Kidney glomerular epithelial cell (primary cell): ENCODE data around the gene SLC23A1.
"Not testable (repeated sequence)": the region's sequence is repeated elsewhere in the genome, so short reads cannot be mapped to it uniquely, and the experiment has no call there.

ENCODE experiments used
- DNase-seq: peaks from one replicate; lab custom pipeline; 2025; lab: John Stamatoyannopoulos, UW

The SLC23A1 gene

DNA sequence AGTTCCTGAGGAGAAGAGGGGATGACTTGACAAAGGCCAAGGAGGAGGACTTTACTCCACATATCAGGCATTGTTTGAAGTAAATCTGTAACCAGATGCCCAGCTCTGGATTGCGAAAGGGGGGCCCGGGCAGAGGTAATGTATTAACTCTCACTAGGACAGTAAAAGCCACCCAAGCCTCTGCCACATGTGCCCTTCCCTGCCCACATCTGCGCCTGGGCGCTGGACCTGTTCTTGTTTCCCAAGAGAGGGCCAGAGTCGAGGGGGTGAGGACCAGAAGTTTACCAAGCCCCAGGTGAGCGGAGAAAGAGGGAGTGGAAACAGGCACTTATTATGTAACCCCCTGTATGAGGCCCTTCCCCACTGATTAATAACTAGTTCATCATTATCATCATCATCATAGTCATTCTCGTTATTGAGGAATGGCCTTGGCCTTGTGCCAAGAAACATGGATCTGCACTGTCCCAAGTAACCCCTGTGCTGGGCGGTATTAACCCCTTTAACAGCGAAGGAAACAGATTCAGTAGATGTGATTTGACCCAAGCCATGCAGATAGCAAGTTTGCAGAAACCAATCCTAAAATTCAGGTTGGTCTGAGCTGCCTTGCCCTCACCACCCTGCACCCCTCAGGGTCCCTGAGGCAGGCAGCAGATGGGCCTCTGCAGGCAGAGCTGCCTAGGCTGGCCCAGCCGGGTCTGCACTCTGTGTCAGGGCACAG lies at the start of gene SLC23A1:
SLC23A1 (minus strand) TSS at position 23 of the 718 bp plus-strand sequence. CDS start 44 bp downstream, outside the sequence.
- peak; percentile 43 for DNase-seq

DNA sequence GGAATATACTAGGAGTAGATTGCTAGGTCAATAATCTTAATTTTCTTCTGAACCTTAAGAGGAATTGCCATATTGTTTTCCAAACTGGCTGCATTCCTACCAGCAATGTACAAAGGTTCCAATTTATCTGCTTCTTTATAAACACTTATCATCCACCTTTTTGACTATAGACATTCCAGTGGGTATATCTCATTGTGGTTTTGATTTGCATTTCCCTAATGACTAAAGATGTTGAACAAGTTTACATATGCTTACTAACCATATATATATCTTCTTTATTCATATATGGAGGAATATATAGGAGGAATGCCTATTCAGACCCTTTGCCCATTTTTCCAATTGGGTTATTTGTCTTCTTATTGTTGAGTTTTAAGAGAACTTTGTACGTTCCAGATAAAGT lies 48.6 kb upstream of the SLC23A1 start:
- no peak for DNase-seq

DNA sequence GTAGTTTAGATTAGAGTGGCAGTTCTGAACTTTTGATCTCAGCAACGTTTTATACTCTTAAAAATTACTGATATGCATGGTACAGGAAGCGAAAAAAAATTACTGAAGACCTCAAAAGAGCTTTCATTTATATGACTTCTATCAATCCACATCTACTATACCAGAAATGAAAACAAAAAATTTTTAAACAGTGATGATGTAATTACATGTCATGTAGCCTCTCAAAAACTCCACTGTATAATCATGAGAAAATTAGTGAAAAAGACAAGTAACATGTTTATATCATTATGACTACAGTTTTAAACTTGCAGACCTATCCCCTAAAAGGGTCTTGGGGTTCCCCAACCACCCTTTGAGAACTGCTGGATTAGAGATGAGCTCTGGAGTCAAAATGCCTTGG lies 46.9 kb upstream of the SLC23A1 start:
- DNase-seq: no peak

DNA sequence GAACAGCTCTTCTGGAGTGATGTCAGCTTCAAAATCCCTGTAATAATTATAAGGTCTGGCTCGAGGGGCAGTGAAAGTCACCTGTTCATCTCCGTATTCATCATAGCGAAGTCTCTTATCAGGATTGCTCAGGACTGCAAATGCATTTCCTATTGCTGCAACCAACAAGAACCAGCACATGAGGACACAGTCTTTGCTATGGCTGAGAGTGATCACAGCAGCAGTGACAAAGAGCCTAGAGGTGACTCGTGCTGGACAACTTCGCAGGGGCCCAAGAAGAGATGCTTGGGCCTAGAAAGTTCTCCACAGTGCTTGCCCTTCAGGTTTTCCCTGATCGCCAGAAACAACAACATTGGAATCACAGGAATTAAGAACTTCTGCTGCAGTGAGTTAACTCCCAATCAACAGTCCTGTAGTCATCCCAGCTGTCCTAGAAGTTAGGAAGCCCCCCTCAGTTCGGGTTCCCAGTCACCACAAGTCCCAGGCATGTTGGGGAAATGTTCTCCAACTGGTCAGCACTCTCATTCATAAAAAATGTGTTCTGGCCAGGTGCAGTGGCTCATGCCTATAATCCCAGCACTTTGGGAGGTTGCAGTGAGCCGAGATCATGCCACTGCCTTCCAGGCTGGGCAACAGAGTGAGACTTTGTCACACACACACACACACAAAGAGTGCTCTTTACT lies 43.2 kb upstream of the SLC23A1 start:
- DNase-seq: no peak

DNA sequence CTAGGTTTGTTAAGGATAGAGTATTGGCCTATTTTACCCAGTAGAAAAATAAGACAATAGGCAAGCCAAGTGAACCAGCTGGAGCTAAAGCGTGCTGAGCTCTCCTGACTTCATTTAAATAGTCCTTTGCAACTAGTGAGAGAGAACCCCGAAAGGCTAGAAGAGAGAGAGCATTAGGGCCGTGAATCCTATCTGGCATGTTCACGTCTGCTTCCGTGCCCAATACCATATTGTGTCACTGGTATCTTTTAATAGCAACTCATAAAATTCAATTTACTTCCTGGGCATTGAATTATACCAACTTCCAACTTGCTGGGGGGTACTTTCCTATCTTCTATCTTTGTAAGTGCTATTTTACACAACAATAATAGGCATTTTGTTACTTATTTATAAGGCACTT lies 42.4 kb upstream of the SLC23A1 start:
- DNase-seq: no peak

DNA sequence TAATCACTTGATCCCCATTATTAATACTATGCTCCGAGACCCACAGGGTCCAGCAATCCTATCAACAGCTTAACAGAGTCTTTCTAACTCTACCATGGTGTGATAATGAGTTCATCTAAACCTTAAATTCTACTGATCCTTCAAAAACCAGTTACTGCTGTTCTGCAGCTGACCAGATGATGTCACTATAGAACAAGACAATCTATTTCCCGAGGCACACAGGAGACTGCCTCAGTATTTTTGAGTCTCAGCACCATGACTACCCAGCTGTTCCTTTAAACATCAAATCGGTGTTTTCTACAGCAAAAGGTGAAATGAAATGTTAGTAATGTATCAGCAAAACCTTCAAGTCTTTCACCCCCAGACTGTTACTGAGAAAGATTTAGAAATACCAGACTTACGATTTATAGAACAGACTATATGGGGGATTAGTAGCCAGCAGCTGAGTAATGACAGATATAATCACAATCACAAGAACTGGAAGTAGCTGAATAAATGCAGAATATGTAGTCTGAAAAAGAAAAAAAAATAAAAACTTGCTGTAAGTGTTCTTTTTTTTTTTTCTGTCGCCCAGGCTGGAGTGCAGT lies 39.3 kb upstream of the SLC23A1 start:
- peak; percentile 64 for DNase-seq

DNA sequence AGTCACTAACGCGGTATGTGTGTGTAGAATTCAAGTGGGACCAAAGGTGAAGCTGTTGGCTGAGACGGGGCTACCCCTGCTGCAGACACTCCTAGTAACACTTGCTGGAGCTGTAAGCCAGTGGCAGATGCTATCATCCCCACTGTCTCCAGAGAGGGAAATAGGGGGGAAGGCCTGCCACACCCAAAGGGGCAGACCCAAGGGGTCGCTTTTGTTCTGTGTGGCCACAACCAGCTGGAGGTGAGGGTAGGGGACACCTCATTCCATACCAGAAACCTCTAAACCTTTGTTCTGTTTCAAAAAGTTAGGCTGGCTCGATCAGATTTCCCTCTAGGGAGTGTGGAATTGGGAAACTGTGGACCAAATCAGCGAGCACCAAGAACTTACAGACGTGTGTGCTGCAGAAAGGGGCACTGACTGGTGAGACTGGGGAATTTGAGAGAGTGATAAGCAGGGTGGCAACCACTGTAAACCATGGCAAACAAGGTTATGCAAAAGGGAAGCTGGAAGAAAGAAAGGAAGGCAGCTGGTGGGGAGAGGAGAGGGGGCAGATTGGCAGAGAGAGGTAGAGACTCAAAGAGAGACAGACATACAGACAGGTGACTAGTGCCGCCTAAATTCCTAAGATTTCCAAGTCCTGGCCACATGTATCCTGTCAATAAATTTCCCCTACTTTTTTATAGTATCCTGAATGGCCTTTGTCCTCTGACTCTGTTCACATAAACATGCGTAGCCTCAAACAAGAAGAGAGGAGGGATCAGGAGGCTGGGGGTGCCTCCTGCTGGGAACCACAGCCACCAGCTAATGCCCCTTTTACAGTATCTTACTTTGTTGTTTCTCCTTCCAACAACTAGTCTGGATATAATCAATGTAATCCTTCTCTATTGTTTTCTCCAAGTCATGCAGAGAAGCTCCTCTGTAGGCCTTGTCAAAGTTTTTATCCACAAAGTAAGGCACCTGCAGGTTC lies 36.4 kb upstream of the SLC23A1 start:
- DNase-seq: no peak

DNA sequence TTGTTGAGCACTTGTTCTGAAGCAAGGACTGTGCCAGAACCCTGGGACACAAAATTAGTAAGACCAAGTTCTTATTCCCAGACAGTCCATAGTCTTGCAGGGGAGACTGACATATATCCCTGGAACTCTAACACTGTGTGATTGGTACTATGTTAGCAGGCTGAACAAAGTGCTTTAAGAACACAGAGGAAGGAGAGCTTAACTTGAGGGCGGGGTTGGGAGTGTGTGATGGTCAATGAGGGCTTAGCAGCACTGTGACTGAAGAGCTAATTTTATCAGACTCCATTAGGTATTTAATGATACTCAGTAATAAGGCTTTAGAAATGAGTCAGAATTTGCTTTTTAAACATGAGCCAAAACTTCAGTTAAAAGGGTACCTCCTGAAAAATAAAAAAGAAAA lies 35.7 kb upstream of the SLC23A1 start:
- no peak for DNase-seq

DNA sequence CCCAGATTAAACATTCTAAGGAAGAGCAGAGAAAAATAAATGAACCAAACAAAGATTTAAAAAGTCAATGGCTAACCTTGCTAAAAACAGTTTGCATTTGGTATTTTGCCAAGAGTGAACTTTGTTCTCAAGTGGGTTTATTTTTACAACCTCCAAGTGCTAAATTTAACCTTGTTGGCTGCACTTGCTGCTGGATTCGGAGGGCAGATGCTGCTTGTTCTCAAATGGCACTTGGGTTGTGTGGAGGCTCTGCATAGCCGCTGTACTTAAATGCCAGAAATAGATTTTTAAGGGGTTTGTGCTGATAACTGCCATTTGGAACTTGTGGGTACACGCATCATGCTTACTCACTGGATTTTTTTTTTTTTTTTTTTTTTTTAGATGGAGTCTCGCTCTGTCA lies 34.1 kb upstream of the SLC23A1 start:
- peak; percentile 11 for DNase-seq

DNA sequence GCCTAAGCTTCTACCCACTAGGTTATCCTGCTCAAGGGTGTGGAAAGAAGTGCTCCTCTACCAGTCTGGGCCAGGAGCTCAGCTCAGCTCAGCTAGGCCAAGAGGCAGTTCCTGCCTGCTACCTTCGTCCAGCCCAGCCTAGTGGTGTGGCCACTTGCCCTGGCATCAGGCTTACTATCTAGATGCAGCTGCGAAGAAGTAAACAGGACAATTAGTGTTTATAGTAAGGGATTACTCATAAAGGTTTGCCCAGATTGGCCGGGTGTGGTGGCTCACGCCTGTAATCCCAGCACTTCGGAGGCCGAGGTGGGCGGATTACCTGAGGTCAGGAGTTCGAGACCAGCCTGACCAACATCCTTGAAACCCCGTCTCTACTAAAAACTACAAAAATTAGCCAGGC lies 33.6 kb upstream of the SLC23A1 start:
- no peak for DNase-seq

DNA sequence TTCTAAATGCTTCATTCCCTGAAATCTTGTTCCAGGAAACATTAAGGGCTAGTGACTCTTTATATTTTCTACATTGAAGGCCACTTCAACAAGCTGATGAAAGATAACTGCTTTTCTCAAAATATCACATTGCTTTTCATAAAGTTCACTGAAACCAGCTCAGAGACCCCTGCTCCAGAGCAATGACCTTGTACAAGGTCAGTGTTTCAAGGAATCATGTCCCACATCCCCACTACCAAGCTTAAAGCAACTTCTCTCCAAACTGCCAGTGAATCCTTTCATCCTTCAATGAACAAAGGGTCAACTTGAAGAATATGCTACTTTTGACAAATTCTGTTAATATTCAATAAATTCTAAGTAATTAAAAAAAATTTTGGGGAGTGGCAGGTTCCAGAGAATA lies 32.8 kb upstream of the SLC23A1 start:
- no peak for DNase-seq

DNA sequence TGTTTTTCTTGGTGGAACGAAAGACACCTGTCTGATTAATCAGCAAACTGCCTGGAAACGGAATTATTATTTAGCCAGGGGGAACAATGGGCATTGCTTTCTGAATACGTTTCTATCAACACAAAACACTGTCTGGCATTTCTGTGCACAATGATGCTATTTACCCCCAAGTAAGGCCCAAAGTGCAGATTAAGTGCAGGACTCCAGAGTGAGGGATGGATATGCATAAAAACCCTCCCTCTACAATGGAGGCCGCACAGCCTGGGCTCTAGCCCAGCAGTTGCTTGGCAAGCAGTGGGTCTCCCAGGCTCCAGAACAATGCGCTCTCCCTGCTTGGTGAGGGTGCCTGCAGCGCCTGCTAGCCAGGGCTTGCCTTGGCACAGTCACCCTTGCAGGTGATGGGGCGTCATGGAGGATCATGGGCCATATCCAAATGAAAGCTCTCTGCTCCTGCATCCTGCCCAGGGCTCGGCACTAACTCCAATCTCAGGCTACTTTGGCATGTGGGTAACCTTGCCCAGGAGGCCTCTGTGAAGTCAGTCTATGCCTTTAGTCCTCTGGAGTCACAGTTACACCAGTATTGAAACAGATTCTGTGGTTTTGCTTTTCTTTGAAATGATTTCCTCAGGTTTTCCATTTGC lies 32.2 kb upstream of the SLC23A1 start:
- DNase-seq: no peak

DNA sequence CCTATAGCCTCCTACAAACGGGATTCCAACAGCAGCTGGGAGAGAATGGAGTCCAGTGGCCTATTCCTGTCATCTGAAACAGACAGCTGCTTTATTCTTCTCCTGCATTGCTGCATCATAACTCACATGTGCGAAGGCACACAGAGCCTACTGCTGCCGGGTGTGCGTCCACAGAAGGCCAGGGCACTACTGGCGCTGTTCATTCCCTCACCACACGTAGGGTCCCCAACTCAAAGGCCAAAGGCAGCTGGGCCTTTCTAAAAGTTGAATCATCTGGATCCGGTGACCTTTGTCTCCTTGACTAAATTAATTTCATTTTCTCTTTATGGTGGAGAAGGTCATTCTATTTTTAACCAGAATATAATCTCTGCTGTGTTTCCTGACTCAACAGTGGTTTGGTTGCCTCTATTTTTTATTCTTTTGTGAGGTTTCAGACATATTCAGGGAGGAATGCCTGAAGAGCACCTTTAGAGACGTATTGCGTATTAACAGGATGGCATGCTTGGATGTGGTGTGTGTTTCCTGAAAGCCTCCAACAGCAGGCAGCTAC lies 31.6 kb upstream of the SLC23A1 start:
- DNase-seq: no peak

DNA sequence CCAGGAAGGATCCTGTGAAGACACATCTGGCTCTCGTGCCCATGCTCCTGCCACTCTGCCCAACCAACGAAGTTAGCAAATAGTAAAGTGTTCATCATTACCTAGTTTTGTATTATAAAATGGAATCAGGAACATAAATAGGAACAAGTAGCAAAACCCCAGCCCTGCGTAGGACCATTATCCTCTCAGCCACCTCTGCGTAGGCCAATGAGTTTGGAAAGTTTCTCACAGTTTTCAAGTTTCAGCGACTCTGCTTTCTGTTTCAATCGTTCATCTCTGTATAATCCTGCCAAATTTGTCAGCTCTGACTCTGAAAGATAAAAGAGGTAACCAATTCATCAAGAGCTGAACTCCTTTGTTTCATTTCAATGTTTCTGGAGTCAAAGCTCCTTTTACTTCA lies 30.9 kb upstream of the SLC23A1 start:
- DNase-seq: no peak

DNA sequence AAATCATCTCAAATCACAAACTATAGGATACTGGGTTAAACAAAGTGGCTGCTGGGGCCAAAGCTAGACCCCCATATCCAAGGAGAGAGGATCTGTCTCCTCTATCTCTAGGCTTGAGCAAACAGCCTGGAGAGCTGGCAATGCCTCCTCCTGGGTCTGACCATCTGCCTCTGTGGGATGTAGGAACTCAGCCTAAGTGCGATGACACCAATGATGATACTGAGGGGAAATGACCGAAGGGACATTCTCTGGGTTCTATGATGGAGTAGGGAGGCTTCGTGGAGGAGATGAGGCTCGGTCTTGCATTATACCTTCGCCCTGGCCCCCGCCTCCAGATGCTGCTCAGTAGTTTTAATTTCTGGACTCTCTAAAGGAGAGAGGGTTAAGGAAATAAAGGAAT lies 30.1 kb upstream of the SLC23A1 start:
- DNase-seq: no peak

DNA sequence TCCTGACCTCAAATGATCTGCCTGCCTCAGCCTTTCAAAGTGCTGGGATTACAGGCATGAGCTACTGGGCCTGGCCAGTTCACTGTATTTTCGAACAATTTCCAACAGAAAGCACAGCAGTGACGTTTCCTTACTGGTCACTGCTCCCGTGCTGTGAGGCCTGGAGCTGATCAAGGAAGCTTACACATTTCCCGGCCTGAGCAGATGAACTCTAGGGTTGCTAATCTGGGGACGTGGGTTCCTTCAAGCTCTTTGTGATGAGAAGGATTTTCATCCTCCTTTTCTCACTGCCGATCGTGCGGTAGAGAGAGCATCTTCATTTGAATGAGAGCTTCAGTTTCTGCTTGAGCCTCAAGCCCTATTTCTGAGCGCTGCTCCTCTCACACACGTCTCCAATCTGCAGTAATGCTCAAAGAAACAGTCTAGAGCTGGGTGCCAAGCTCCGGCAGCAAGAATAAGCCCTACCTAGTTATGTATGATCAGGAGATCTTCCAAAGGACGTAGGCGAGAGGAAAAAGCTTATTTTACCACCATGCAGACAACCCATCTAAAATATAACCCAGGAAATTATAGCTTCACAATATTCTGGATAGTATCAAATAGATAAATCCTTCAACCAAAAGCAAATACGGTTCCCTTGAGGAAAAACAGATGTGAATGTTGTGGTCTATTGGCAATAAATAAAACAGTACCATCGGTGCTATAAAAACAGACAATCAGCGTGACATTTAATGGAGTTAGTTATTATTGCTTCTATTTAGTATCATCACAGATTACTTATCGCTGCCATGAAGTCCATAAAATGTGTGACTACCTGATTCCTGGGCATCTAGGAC lies 28.1 kb upstream of the SLC23A1 start:
- DNase-seq: no peak

DNA sequence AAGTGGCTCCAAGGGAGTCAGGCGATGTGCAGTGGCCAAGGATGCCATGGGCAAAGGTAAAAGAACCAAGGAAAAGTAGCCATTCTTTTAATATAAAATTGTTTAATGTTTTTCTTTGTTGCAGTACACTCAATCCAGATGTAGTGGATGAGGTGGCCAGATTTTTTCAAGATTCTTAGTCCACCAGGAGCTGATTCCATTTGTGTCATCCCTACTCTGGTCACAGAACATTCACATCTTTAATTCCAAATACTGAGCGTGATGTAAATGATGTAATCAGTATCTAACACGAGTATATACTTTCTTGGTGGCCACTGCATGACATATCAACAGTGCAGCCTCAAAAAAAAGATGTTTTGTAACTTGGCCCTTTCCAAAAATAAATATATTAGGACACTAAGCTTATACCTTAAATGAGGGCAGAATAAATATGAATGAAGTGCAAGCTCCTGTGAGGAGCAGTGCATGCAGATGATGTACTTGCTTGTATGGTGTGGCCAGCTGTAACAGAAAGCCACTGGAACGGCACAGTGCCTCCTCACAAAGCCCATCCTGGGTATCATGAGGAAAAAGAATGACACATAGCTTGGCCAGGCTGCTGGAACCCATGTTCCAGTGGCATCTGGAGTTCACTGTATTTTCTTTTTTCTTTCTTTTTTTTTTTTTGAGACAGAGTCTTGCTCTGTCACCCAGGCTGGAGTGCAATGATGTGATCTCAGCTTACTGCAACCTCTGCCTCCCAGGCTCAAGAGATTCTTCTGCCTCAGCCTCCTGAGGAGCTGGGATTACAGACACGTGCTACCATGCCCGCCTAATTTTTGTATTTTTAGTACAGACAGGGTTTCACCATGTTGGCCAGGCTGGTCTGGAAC lies 27.3 kb upstream of the SLC23A1 start:
- DNase-seq: no peak

DNA sequence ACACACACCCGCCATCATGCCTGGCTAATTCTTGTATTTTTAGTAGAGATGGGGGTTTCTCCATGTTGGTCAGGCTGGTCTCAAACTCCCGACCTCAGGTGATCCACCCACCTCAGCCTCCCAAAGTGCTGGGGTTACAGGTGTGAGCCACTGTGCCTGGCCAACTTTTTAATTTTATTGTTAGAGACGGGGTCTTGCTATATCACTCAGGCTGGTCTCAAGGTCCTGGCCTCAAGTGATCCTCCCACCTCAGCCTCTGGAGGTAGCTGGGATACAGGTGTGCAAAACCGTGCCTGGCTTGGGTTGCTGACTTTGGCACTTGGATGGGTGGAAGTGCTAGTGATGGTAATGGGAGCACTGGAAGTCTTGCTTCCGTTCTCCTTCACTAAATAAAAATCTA lies 26.0 kb upstream of the SLC23A1 start:
- DNase-seq: not testable (repeated sequence)

DNA sequence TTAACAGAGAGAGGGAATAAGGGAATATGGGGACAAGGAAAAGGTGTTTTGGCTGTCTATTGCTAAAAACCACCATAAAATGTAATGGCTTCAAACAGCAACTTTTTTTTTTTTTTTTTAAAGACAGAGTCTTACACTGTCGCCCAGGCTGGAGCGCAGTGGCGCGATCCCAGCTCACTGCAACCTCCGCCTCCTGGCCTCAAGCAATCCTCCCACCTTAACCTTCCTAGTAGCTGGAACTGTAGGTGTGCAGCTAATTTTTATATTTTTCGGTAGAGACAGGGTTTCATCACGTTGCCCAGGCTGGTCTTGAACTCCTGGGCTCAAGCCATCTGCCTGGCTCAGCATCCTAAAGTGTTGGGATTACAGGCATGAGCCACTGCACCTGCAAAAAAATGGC lies 25.1 kb upstream of the SLC23A1 start:
- DNase-seq: no peak

DNA sequence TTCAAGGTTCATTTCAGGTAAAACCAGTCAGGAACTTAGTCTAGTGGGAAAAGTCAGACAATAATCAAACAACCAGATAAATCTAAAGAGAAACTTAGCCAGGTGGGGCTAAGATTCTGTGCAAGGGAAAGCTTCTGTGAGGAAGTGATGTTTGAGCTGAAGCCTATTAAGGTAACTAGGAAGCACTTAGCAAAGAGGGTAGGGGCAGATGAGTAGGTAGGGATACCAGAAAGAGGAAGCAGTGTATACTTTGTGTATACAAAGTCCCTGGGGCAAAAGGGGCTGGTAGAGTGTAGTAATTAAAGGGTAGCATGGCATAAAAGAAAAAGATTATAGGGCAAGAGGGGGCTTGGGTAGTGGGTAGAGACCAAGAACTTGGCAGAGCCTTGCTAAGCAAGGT lies 24.4 kb upstream of the SLC23A1 start:
- no peak for DNase-seq
